ENCODE measurements around the gene PAX8. TPM values are rescaled to one million over a fixed set of nuclear protein-coding genes. Genes with fewer than 3 reads are reported as not detected.
"Not testable (repeated sequence)": the region's sequence is repeated elsewhere in the genome, so short reads cannot be mapped to it uniquely, and the experiment has no call there.

PAX8 gene
- total and polyA plus RNA-seq, 2 of the 13 experiments (the other 11 are each of a cell fraction or from before 2014, with no cell fraction given): 1.5 to 8.8 TPM

GRCh38 chr2:113288674-113289149, 10.0 kb upstream of the PAX8 start (continued):
- TF ChIP-seq SNAI1 (CRISPR knock-in tag; IDR thresholded peaks at IDR 0.05; ENCODE audit: borderline replicate concordance) (peak; percentile 71; the same call in 1 of the 2 replicates), FOXK1 (CRISPR knock-in tag; IDR thresholded peaks at IDR 0.05; ENCODE audit: borderline replicate concordance, low read depth) (0 out of 2 replicates have a peak, but pooled peaks have one; percentile 31), POLR2A (IDR thresholded peaks at IDR 0.05; ENCODE audit: insufficient read depth in 1 of 2, low read depth in 2 of 2, low read length in 2 of 2) (peak; percentile 76 to 82), ATF1 (CRISPR knock-in tag; IDR thresholded peaks at IDR 0.05) (0 out of 2 replicates have a peak, but pooled peaks have one; percentile 57), TFAP4 (IDR thresholded peaks at IDR 0.05; ENCODE audit: borderline replicate concordance, low read depth) (peak; percentile 51; the same call in 1 of the 2 replicates), TEAD3 (CRISPR knock-in tag; optimal IDR thresholded peaks at IDR 0.05; ENCODE audit: borderline replicate concordance) (peak; percentile 80), ATF3 (CRISPR knock-in tag; IDR thresholded peaks at IDR 0.05) (peak; percentile 57), NCOR1 (IDR thresholded peaks at IDR 0.05; ENCODE audit: borderline replicate concordance, low read length) (peak; percentile 28; the same call in 1 of the 2 replicates), ZMYM4 (CRISPR knock-in tag; IDR thresholded peaks at IDR 0.05) (peak; percentile 57; the same call in 1 of the 2 replicates), ZBTB34 (CRISPR knock-in tag; IDR thresholded peaks at IDR 0.05) (peak; percentile 47; the same call in 1 of the 2 replicates), YEATS2 (CRISPR knock-in tag; IDR thresholded peaks at IDR 0.05; ENCODE audit: borderline replicate concordance) (peak; percentile 38; the same call in 1 of the 2 replicates), ZNF264 (CRISPR knock-in tag; IDR thresholded peaks at IDR 0.05) (peak; percentile 28; the same call in 1 of the 2 replicates), KAT7 (CRISPR knock-in tag; IDR thresholded peaks at IDR 0.05; ENCODE audit: borderline replicate concordance) (peak; percentile 30; the same call in 1 of the 2 replicates), HOXA3 (CRISPR knock-in tag; IDR thresholded peaks at IDR 0.05) (peak; percentile 42; the same call in 1 of the 2 replicates), HIC2 (CRISPR knock-in tag; IDR thresholded peaks at IDR 0.05; ENCODE audit: low read depth) (0 out of 2 replicates have a peak, but pooled peaks have one; percentile 53), FOXP4 (CRISPR knock-in tag; IDR thresholded peaks at IDR 0.05) (0 out of 2 replicates have a peak, but pooled peaks have one; percentile 35), DRAP1 (CRISPR knock-in tag; IDR thresholded peaks at IDR 0.05) (peak; percentile 56), MLX (CRISPR knock-in tag; IDR thresholded peaks at IDR 0.05) (0 out of 2 replicates have a peak, but pooled peaks have one; percentile 45), ZBTB25 (CRISPR knock-in tag; IDR thresholded peaks at IDR 0.05) (0 out of 2 replicates have a peak, but pooled peaks have one; percentile 13), EP300 (IDR thresholded peaks at IDR 0.05; ENCODE audit: low read depth in 2 of 2, low read length in 2 of 2) (peak in 1 of 2 experiments; percentile 52; a peak in 2 of 4 replicates)
- TF ChIP-seq EP300 (CRISPR knock-in tag; IDR thresholded peaks at IDR 0.05; ENCODE audit: borderline replicate concordance): not testable (repeated sequence)
